HS-5 (cell line): ENCODE results near the gene ARID3C.

ENCODE experiments used
- DNase-seq: peaks from one replicate; pipeline ENCODE4 v3.0.0-alpha.2; 2012; ENCODE audit warnings: low read depth

The ARID3C gene

GRCh38 chr9:34628656-34629490, at the start of gene ARID3C:
Gene ARID3C, minus strand, starts transcription at chr9:34629066. Its CDS starts 1,052 bp downstream, at chr9:34628014.
- DNase-seq: no peak

GRCh38 chr9:34675869-34676268, 47.0 kb upstream of the ARID3C start:
- no peak for DNase-seq

GRCh38 chr9:34675048-34675714, 46.3 kb upstream of the ARID3C start:
- no peak for DNase-seq

- DNase-seq: no peak
Observed at GRCh38 chr9:34674440-34674839, 45.6 kb upstream of the ARID3C start.

- no peak for DNase-seq
Observed at GRCh38 chr9:34671307-34671706, 42.4 kb upstream of the ARID3C start.

GRCh38 chr9:34669809-34670562, 41.1 kb upstream of the ARID3C start:
- DNase-seq: no peak

GRCh38 chr9:34665381-34666250, 36.8 kb upstream of the ARID3C start:
- peak; percentile 84 for DNase-seq

GRCh38 chr9:34665067-34665380, 36.2 kb upstream of the ARID3C start:
- DNase-seq: no peak

GRCh38 chr9:34664281-34665066, 35.6 kb upstream of the ARID3C start:
- DNase-seq: no peak

GRCh38 chr9:34663303-34663605, 34.4 kb upstream of the ARID3C start:
- DNase-seq: no peak

GRCh38 chr9:34662526-34663302, 33.8 kb upstream of the ARID3C start, which contains the start of gene CCL27:
Gene CCL27, minus strand, starts transcription at chr9:34662657. Its CDS starts 24 bp downstream, at chr9:34662633.
- no peak for DNase-seq

- DNase-seq: no peak
Observed at GRCh38 chr9:34659592-34660253, 30.9 kb upstream of the ARID3C start.

GRCh38 chr9:34658461-34658860, 29.6 kb upstream of the ARID3C start:
- no peak for DNase-seq

GRCh38 chr9:34656992-34657391, 28.1 kb upstream of the ARID3C start:
- DNase-seq: no peak

- no peak for DNase-seq
Observed at GRCh38 chr9:34655394-34655793, 26.5 kb upstream of the ARID3C start.

- DNase-seq: no peak
Observed at GRCh38 chr9:34654323-34655051, 25.6 kb upstream of the ARID3C start.

GRCh38 chr9:34653151-34654072, 24.5 kb upstream of the ARID3C start:
- no peak for DNase-seq

- no peak for DNase-seq
Observed at GRCh38 chr9:34652602-34653000, 23.7 kb upstream of the ARID3C start.
